ENCODE results near the gene TPRA1. TPM values are rescaled to one million over a fixed set of nuclear protein-coding genes. Genes with fewer than 3 reads are reported as not detected.

The TPRA1 gene
- total RNA-seq, 1 experiment from 2014 or later = 35.1 TPM

GRCh38 chr3:127637546-127637945 is 47.0 kb upstream of the TPRA1 start:
- TF ChIP-seq ZFX (IDR thresholded peaks at IDR 0.05) (no peak), TCF7L2 (IDR thresholded peaks at IDR 0.05; ENCODE audit: borderline replicate concordance, extremely low read depth, insufficient read depth, insufficient read length) (no peak), MAX (IDR thresholded peaks at IDR 0.05) (no peak), REST (IDR thresholded peaks at IDR 0.05; ENCODE audit: low read depth) (no peak), FOSL1 (IDR thresholded peaks at IDR 0.05; ENCODE audit: low read depth) (no peak), CBX3 (IDR thresholded peaks at IDR 0.05; ENCODE audit: low read depth) (no peak), POLR2A (IDR thresholded peaks at IDR 0.05; ENCODE audit: borderline replicate concordance, extremely low read depth, insufficient read depth, insufficient read length) (no peak), ZNF274 (IDR thresholded peaks at IDR 0.05; ENCODE audit: low read depth, low read length) (no peak), CEBPB (IDR thresholded peaks at IDR 0.05; ENCODE audit: low read depth) (no peak), YY1 (IDR thresholded peaks at IDR 0.05; ENCODE audit: extremely low read depth, insufficient replicate concordance, low read depth, low read length) (no peak), EGR1 (IDR thresholded peaks at IDR 0.05; ENCODE audit: low read depth) (no peak), JUND (IDR thresholded peaks at IDR 0.05) (no peak), ATF3 (IDR thresholded peaks at IDR 0.05) (no peak), ZBTB33 (IDR thresholded peaks at IDR 0.05; ENCODE audit: extremely low read depth, insufficient replicate concordance, low read length) (no peak), SRF (IDR thresholded peaks at IDR 0.05; ENCODE audit: low read depth) (no peak), RAD21 (IDR thresholded peaks at IDR 0.05; ENCODE audit: low read depth) (no peak), EZH2 (IDR thresholded peaks at IDR 0.05) (no peak)
- H4K20me1 ChIP-seq (ENCODE audit: insufficient read depth) = no peaks in the 10 kb centered on the region
- H3K79me2 ChIP-seq (ENCODE audit: insufficient read depth, low read length) = no peaks in the 10 kb centered on the region
- H2AFZ ChIP-seq (ENCODE audit: low read depth, low read length, poor library complexity, severe bottlenecking) = no peak overlapping the region
- no peak for DNase-seq (ENCODE audit: low read depth, low spot score)
- H3K9ac ChIP-seq (ENCODE audit: low read length) = no peak overlapping the region
- H3K4me2 ChIP-seq (ENCODE audit: low read length) = no peak overlapping the region
- intact Hi-C loops (cut with micrococcal nuclease) = no loop called here
- H3K9me3 ChIP-seq (ENCODE audit: control insufficient read depth in 1 of 2, insufficient read depth in 1 of 2, low read depth in 1 of 2, low read length in 2 of 2) = no peaks in the 10 kb centered on the region
- ChIA-PET CTCF (no interaction called here), POLR2A (no interaction called here), RAD21 (ENCODE audit: low non-redundant PET in 1 of 2, low total read pairs in 2 of 2, uncharacterized antibody in 2 of 2, unreplicated experiment in 2 of 2) (no interaction called here)
- no peaks in the 10 kb centered on the region for H3K9me2 ChIP-seq (ENCODE audit: insufficient read depth)
- H3K27ac ChIP-seq (ENCODE audit: low read depth, low read length) = no peak overlapping the region
- no peaks in the 10 kb centered on the region for H3K36me3 ChIP-seq (ENCODE audit: control insufficient read depth in 1 of 2, insufficient read depth in 2 of 2, low read length in 2 of 2)
- no peak overlapping the region for H3K4me3 ChIP-seq (replicated peaks in 1 of 2; ENCODE audit: low read depth in 1 of 2, low read length in 2 of 2)
- no TSS peak for BruUV-seq (replicated peaks)
- peaks cover 0 to 4% of the 10 kb centered on the region in 2 experiments; a peak in 1 of 4 replicates for H3K4me1 ChIP-seq (ENCODE audit: control insufficient read depth in 1 of 2, insufficient read depth in 2 of 2, low read length in 2 of 2)
- peak; percentile 67 for ATAC-seq
- H3K27me3 ChIP-seq (ENCODE audit: insufficient read depth, low read length) = no peaks in the 10 kb centered on the region
